Endothelial cell of umbilical vein (primary cell): ENCODE data around the gene TMEM42. TPM values are rescaled to one million over a fixed set of nuclear protein-coding genes. Genes with fewer than 3 reads are reported as not detected.

Experiments
- BruUV-seq: library from RNA; stranded (reverse); fragments of 400-500 nt; replicated peaks from 2 replicates; lab custom pipeline; 2021; lab: Mats Ljungman, UMichigan
- CTCF ChIA-PET: fragments of 300-600, 350-600 bp; sonication (Branson Sonifier 250); formaldehyde crosslinking; loops from one replicate; lab custom pipeline; 2021; ENCODE audit warnings: antibody characterized with exemption, inconsistent platforms; lab: Charles Lee
- POLR2A ChIA-PET: fragments of 300-600, 350-600 bp; sonication (Branson Sonifier 250); formaldehyde crosslinking; loops from one replicate; lab custom pipeline; 2021; ENCODE audit warnings: antibody characterized with exemption, inconsistent platforms; lab: Charles Lee
- DNase-seq: peaks from one replicate; pipeline ENCODE4 v3.0.0-alpha.2; 2011; ENCODE audit warnings: low read depth, low spot score
- FAIRE-seq: peaks from 2 replicates; lab custom pipeline; 2011; peaks lifted over from hg19 to GRCh38; lab: Jason Lieb, UNC
- H2AFZ ChIP-seq: 2 replicates; pipeline ENCODE4 v1.6.0; 2012; ENCODE audit warnings: low read depth, low read length, control low read depth, inconsistent platforms
- H3K27ac ChIP-seq: 2 replicates; pipeline ENCODE4 v1.5.1; 2011; ENCODE audit warnings: low read depth, mild to moderate bottlenecking, control low read depth, low read length, moderate library complexity; ENCODE audit not compliant: insufficient read depth
- H3K27me3 ChIP-seq, 2 experiments: 2 replicates each; pipeline versions ENCODE4 v1.6.0 to v1.6.1; 2011; ENCODE audit warnings: low read length in 2 of 2, mixed read lengths in 1 of 2; ENCODE audit not compliant: control insufficient read depth in 2 of 2, insufficient read depth in 2 of 2
- H3K36me3 ChIP-seq, 2 experiments: 2 replicates in 1 of 2; 3 replicates in 1 of 2; pipeline ENCODE4 v1.5.1; 2011; ENCODE audit warnings: low read length in 2 of 2, mild to moderate bottlenecking in 1 of 2, moderate library complexity in 1 of 2; ENCODE audit not compliant: control insufficient read depth in 2 of 2, insufficient read depth in 2 of 2; ENCODE audit errors: extremely low read depth in 1 of 2
- H3K4me1 ChIP-seq: 3 replicates; pipeline ENCODE4 v1.5.1; 2011; ENCODE audit warnings: mild to moderate bottlenecking, low read length; ENCODE audit not compliant: control insufficient read depth, insufficient read depth; ENCODE audit errors: extremely low read depth
- H3K4me2 ChIP-seq: 2 replicates; pipeline ENCODE4 v1.6.1; 2011; ENCODE audit warnings: low read length, control low read depth, mixed read lengths; ENCODE audit not compliant: insufficient read depth
- H3K4me3 ChIP-seq, 3 experiments: fragments of 200-600 bp in 1 of 3; sonication (generic), shearing (Covaris generic) in 1 of 3; replicated peaks in 1 of 3; 2 replicates each; pipeline ENCODE4 v1.5.1; 2011 to 2016; ENCODE audit warnings: control low read depth in 3 of 3, low read length in 3 of 3, mild to moderate bottlenecking in 2 of 3, inconsistent platforms in 1 of 3, low read depth in 1 of 3, moderate library complexity in 1 of 3; ENCODE audit not compliant: insufficient read depth in 1 of 3
- H3K79me2 ChIP-seq: 2 replicates; pipeline ENCODE4 v1.6.0; 2012; ENCODE audit warnings: low read length, inconsistent platforms; ENCODE audit not compliant: control insufficient read depth, insufficient read depth
- H3K9ac ChIP-seq: replicated peaks from 2 replicates; pipeline ENCODE3; 2011; ENCODE audit warnings: low read length, control low read depth; ENCODE audit not compliant: insufficient read depth; ENCODE audit errors: extremely low read depth
- H3K9me1 ChIP-seq: replicated peaks from 3 replicates; pipeline ENCODE4 v1.6.0; 2011; ENCODE audit warnings: mild to moderate bottlenecking, low read length; ENCODE audit not compliant: control insufficient read depth, insufficient read depth; ENCODE audit errors: extremely low read depth
- H3K9me3 ChIP-seq: replicated peaks from 2 replicates; pipeline ENCODE4 v1.5.1; 2012; ENCODE audit warnings: low read length, inconsistent platforms; ENCODE audit not compliant: control insufficient read depth, insufficient read depth
- H4K20me1 ChIP-seq: replicated peaks from 2 replicates; pipeline ENCODE3; 2011; ENCODE audit warnings: mild to moderate bottlenecking, low read length; ENCODE audit not compliant: control insufficient read depth, insufficient read depth; ENCODE audit errors: extremely low read depth
- EZH2 ChIP-seq: IDR thresholded peaks from 2 replicates; pipeline ENCODE4 v1.6.1; 2012; ENCODE audit warnings: borderline replicate concordance, low read depth, mild to moderate bottlenecking, moderate library complexity, low read length, inconsistent platforms; ENCODE audit not compliant: severe bottlenecking
- FOS ChIP-seq: IDR thresholded peaks from 2 replicates; pipeline ENCODE4 v1.6.1; 2011; ENCODE audit warnings: mild to moderate bottlenecking, low read length, moderate library complexity, borderline replicate concordance; ENCODE audit not compliant: insufficient read depth
- GATA2 ChIP-seq: IDR thresholded peaks from 2 replicates; pipeline ENCODE4 v1.7.0; 2011; ENCODE audit warnings: low read depth, mild to moderate bottlenecking, moderate library complexity, mixed read lengths, low read length; ENCODE audit not compliant: insufficient read length, insufficient read depth
- JUN ChIP-seq: IDR thresholded peaks from 2 replicates; pipeline ENCODE4 v1.6.1; 2011; ENCODE audit warnings: borderline replicate concordance, low read depth; ENCODE audit not compliant: insufficient read length, insufficient read depth
- MYC ChIP-seq: IDR thresholded peaks from one replicate; pipeline ENCODE4 v1.6.1; 2011; ENCODE audit warnings: mild to moderate bottlenecking, low read depth, low read length
- POLR2A ChIP-seq: IDR thresholded peaks from 2 replicates; pipeline ENCODE4 v1.6.1; 2012; ENCODE audit warnings: low read depth, mild to moderate bottlenecking, control low read depth, low read length
- POLR2AphosphoS5 ChIP-seq: IDR thresholded peaks from 2 replicates; pipeline ENCODE4 v1.6.1; 2012; ENCODE audit warnings: low read depth, mild to moderate bottlenecking, control low read depth, low read length, moderate library complexity; ENCODE audit not compliant: insufficient read depth
- dilution Hi-C: fragments of 300-500 bp; cut with MboI; formaldehyde crosslinking; loops from one replicate; pipeline ENCODE4 v1.15.0; 2019; ENCODE audit warnings: low sequenced_read_pairs; ENCODE audit not compliant: extremely low pct_ligation_motif_present
- intact Hi-C: fragments of 100-400 bp; cut with micrococcal nuclease; formaldehyde crosslinking; loops from one replicate; pipeline ENCODE4 v1.10.0; 2022
- polyA plus RNA-seq, 4 experiments: library from polyadenylated mRNA; depleted of rRNA in 3 of 4; stranded (reverse) in 3 of 4; unstranded in 1 of 4; fragments of >200 nt; gene quantifications; 2 replicates each; pipeline versions ENCODE4 v1.2.1 to v1.2.3, GENCODE V29; 2011 to 2012; ENCODE audit warnings: missing spikeins in 1 of 4
- total RNA-seq: library from RNA; stranded (reverse); gene quantifications from 2 replicates; pipeline ENCODE4 v1.2.3, GENCODE V29; 2021
- TF ChIP-seq, protein P1 (sequence below), 2 donors: IDR thresholded peaks; 1 replicate in 1 of 2; 2 replicates in 1 of 2; pipeline ENCODE4 v1.5.1; 2011; ENCODE audit warnings: low read length in 2 of 2, mild to moderate bottlenecking in 2 of 2, moderate library complexity in 2 of 2, control low read depth in 1 of 2, inconsistent platforms in 1 of 2, low read depth in 1 of 2; ENCODE audit not compliant: insufficient read depth in 1 of 2; ENCODE audit errors: extremely low read depth in 1 of 2
- TF ChIP-seq, protein P2 (sequence below): IDR thresholded peaks from 2 replicates; pipeline ENCODE4 v1.6.1; 2011; ENCODE audit not compliant: insufficient read depth, insufficient read length

Gene TMEM42
- total and polyA plus RNA-seq, 2 donors (not counting 3 experiments of a cell fraction or from before 2014, with no cell fraction given): 10.6 to 46.4 TPM

DNA sequence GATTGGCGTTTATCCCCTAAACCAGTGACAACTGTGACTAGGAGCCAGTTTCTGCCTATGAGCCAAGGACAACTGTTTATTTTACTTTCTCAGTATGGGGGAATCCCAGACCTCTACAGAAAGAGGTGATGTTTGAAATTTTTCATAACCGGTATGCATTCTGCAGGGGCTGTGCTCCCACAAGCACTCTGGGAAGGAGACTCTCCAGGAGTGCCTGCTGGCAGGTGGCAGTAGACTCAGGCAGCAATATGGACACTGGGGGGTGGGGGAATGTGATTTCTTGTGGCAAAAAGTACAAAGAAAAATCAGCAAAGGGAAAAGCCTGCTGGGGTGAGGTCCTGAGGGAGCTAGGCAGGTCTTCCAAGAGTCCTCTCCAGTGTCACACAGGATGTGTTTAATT is 18.6 kb downstream of the TMEM42 start:
- Histone ChIP-seq H3K9me1 (no peaks in the 10 kb centered on the region), H3K27me3 (no peaks in the 10 kb centered on the region), H3K9me3 (no peaks in the 10 kb centered on the region), H3K4me2 (no peak overlapping the region), H3K4me1 (peaks cover 23% of the 10 kb centered on the region), H4K20me1 (no peaks in the 10 kb centered on the region), H3K4me3 (no peak overlapping the region), H2AFZ (no peak overlapping the region), H3K9ac (no peak overlapping the region), H3K79me2 (no peaks in the 10 kb centered on the region), H3K27ac (no peak overlapping the region), H3K36me3 (no peaks in the 10 kb centered on the region)
- no TSS peak for BruUV-seq
- POLR2A ChIA-PET: no interaction called here
- no peak for TF ChIP-seq MYC
- no peak for TF ChIP-seq POLR2A
- no peak for TF ChIP-seq EZH2
- TF ChIP-seq POLR2AphosphoS5: no peak
- TF ChIP-seq JUN: no peak
- TF ChIP-seq, protein P1, sequence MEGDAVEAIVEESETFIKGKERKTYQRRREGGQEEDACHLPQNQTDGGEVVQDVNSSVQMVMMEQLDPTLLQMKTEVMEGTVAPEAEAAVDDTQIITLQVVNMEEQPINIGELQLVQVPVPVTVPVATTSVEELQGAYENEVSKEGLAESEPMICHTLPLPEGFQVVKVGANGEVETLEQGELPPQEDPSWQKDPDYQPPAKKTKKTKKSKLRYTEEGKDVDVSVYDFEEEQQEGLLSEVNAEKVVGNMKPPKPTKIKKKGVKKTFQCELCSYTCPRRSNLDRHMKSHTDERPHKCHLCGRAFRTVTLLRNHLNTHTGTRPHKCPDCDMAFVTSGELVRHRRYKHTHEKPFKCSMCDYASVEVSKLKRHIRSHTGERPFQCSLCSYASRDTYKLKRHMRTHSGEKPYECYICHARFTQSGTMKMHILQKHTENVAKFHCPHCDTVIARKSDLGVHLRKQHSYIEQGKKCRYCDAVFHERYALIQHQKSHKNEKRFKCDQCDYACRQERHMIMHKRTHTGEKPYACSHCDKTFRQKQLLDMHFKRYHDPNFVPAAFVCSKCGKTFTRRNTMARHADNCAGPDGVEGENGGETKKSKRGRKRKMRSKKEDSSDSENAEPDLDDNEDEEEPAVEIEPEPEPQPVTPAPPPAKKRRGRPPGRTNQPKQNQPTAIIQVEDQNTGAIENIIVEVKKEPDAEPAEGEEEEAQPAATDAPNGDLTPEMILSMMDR (IDR thresholded peaks at IDR 0.05; ENCODE audit: extremely low read depth in 1 of 2, insufficient read depth in 1 of 2, low read depth in 1 of 2, low read length in 2 of 2): no peak
- TF ChIP-seq GATA2: no peak
- no peak for TF ChIP-seq FOS
- TF ChIP-seq, protein P2, sequence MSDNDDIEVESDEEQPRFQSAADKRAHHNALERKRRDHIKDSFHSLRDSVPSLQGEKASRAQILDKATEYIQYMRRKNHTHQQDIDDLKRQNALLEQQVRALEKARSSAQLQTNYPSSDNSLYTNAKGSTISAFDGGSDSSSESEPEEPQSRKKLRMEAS: no peak
- dilution Hi-C loops (no loop called here), intact Hi-C loops (loop anchor here (10.0 kb wide), 1 partner anchor 235 kb away; the partner anchor contains the start of gene ZNF35)
- FAIRE-seq: no peak
- CTCF ChIA-PET: no interaction called here
- no peak for DNase-seq
